PC-9 (cell line): Measurements from ENCODE around the gene CST9.

Experiments
- CTCF ChIP-seq: fragments of 200-600 bp; sonication (generic); conservative IDR thresholded peaks from 2 replicates; pipeline ENCODE4 v1.6.1; 2017; ENCODE audit warnings: mixed run types, antibody characterized with exemption, mild to moderate bottlenecking, moderate library complexity
- EZH2 ChIP-seq: fragments of 200-600 bp; sonication (generic); IDR thresholded peaks from 2 replicates; pipeline ENCODE4 v1.8.0; 2017; ENCODE audit warnings: antibody characterized with exemption, low read depth

- no peak for TF ChIP-seq CTCF
- TF ChIP-seq EZH2 = no peak
Observed at GRCh38 chr20:23636908-23637281, 31.2 kb upstream of the CST9 start.
